Neuronal stem cell (in vitro differentiated cells): Measurements from ENCODE around the gene FGF9.

ENCODE experiments used
- DNase-seq: peaks from one replicate; pipeline ENCODE4 v3.0.0-alpha.2; 2013; ENCODE audit warnings: low spot score
- H2AFZ ChIP-seq: one replicate; pipeline ENCODE4 v1.6.1; 2013; ENCODE audit warnings: mild to moderate bottlenecking, low read length, inconsistent platforms
- H2AK5ac ChIP-seq: 2 replicates; pipeline ENCODE4 v1.6.1; 2013; ENCODE audit warnings: low read depth, mild to moderate bottlenecking, inconsistent platforms, low read length, moderate library complexity, mixed read lengths
- H2BK120ac ChIP-seq: 2 replicates; pipeline ENCODE4 v1.6.1; 2013; ENCODE audit warnings: low read depth, mild to moderate bottlenecking, inconsistent platforms, low read length, moderate library complexity, mixed read lengths
- H2BK12ac ChIP-seq: one replicate; pipeline ENCODE4 v1.6.1; 2013; ENCODE audit warnings: low read length, inconsistent platforms
- H2BK15ac ChIP-seq: 2 replicates; pipeline ENCODE4 v1.6.1; 2013; ENCODE audit warnings: mild to moderate bottlenecking, low read length, inconsistent platforms, mixed read lengths
- H2BK5ac ChIP-seq: one replicate; pipeline ENCODE4 v1.6.1; 2013; ENCODE audit warnings: inconsistent platforms, mild to moderate bottlenecking, low read length, moderate library complexity
- H3K14ac ChIP-seq: one replicate; pipeline ENCODE4 v1.6.1; 2013; ENCODE audit warnings: low read length, inconsistent platforms
- H3K18ac ChIP-seq: 2 replicates; pipeline ENCODE4 v1.6.1; 2013; ENCODE audit warnings: low read length, inconsistent platforms
- H3K23ac ChIP-seq: 2 replicates; pipeline ENCODE4 v1.6.1; 2013; ENCODE audit warnings: low read depth, mild to moderate bottlenecking, mixed read lengths, low read length, inconsistent platforms; ENCODE audit not compliant: poor library complexity
- H3K27ac ChIP-seq: replicated peaks from 3 replicates; pipeline ENCODE4 v1.5.1; 2013; ENCODE audit warnings: low read length, inconsistent platforms
- H3K27me3 ChIP-seq, 3 experiments: 2 replicates each; pipeline ENCODE4 v1.6.1; 2013; ENCODE audit warnings: low read length in 3 of 3, mild to moderate bottlenecking in 2 of 3, inconsistent platforms in 1 of 3, low read depth in 1 of 3, mixed read lengths in 1 of 3, moderate library complexity in 1 of 3; ENCODE audit not compliant: control insufficient read depth in 3 of 3, insufficient read depth in 3 of 3
- H3K36me3 ChIP-seq, 2 donors: replicated peaks in 1 of 2; 2 replicates each; pipeline ENCODE4 v1.6.1; 2013; ENCODE audit warnings: low read length in 2 of 2; ENCODE audit not compliant: control insufficient read depth in 2 of 2, insufficient read depth in 2 of 2
- H3K4ac ChIP-seq: 2 replicates; pipeline ENCODE4 v1.6.1; 2013; ENCODE audit warnings: inconsistent platforms, mild to moderate bottlenecking, low read length, moderate library complexity
- H3K4me1 ChIP-seq, 2 donors: 1 replicate in 1 of 2; 2 replicates in 1 of 2; pipeline ENCODE4 v1.6.1; 2013; ENCODE audit warnings: low read length in 2 of 2, low read depth in 1 of 2; ENCODE audit not compliant: control insufficient read depth in 2 of 2, insufficient read depth in 1 of 2
- H3K4me2 ChIP-seq: one replicate; pipeline ENCODE4 v1.6.1; 2013; ENCODE audit warnings: mild to moderate bottlenecking, low read length, inconsistent platforms; ENCODE audit not compliant: insufficient read depth, poor library complexity, severe bottlenecking
- H3K4me3 ChIP-seq, 2 donors: 2 replicates each; pipeline ENCODE4 v1.5.1; 2013; ENCODE audit warnings: low read length in 2 of 2, mild to moderate bottlenecking in 2 of 2, inconsistent platforms in 1 of 2, moderate library complexity in 1 of 2
- H3K79me1 ChIP-seq: one replicate; pipeline ENCODE4 v1.6.1; 2013; ENCODE audit warnings: low read depth, mild to moderate bottlenecking, inconsistent platforms, low read length, moderate library complexity
- H3K9ac ChIP-seq: one replicate; pipeline ENCODE4 v1.6.1; 2013; ENCODE audit warnings: mild to moderate bottlenecking, low read depth, low read length, inconsistent platforms; ENCODE audit not compliant: poor library complexity
- H3K9me3 ChIP-seq, 2 donors: replicated peaks in 1 of 2; 2 replicates each; pipeline versions ENCODE3 to v1.6.1; 2013; ENCODE audit warnings: low read length in 2 of 2, mild to moderate bottlenecking in 2 of 2, inconsistent platforms in 1 of 2, low read depth in 1 of 2, mixed read lengths in 1 of 2, moderate library complexity in 1 of 2; ENCODE audit not compliant: control insufficient read depth in 2 of 2, insufficient read depth in 1 of 2
- H4K8ac ChIP-seq: one replicate; pipeline ENCODE4 v1.6.1; 2013; ENCODE audit warnings: low read depth, mild to moderate bottlenecking, inconsistent platforms, low read length, moderate library complexity
- H4K91ac ChIP-seq: one replicate; pipeline ENCODE4 v1.6.1; 2013; ENCODE audit warnings: low read length, low read depth, mild to moderate bottlenecking, inconsistent platforms; ENCODE audit not compliant: poor library complexity
- WGBS, 2 donors: extraction: QIAGEN DNeasy Blood & Tissue Kit; methylation state at CpG; one replicate each; pipeline ENCODE4 v1.1.7; 2013; ENCODE audit warnings: missing lambda C conversion rate in 2 of 2, mixed read lengths in 1 of 2; ENCODE audit not compliant: insufficient read length in 2 of 2, insufficient replicate concordance in 1 of 2; ENCODE audit errors: extremely low coverage in 2 of 2; 5-methylcytosine and 5-hydroxymethylcytosine counted together

The FGF9 gene

DNA sequence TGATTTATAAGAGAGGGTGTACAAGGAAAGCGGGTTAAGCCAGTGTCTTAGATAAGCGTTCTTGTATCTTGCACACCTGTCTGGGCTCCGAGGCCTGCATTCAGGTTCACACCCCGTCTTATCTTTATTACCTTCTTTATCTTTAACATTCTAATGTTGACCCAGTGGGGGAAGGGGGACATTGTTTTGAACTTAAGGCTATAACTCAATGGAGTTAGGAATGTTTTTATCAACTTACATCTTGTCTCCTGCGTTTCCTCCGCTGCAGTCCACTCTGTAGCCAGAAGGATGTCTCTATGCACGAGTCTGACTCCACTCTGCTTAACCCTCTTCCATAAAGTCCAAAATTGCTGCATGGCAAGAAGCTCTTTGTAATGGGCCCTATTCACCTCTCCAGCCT is 71.2 kb downstream of the FGF9 start:
- no peak overlapping the region for H3K14ac ChIP-seq
- no peak overlapping the region for H3K4me3 ChIP-seq
- no peak overlapping the region for H3K9ac ChIP-seq
- no peak overlapping the region for H4K91ac ChIP-seq
- H3K4ac ChIP-seq = no peak overlapping the region
- H3K27me3 ChIP-seq = peaks cover 0 to 3% (median 0%) of the 10 kb centered on the region in 3 experiments
- no peak overlapping the region for H2BK12ac ChIP-seq
- no peak overlapping the region for H3K23ac ChIP-seq
- H3K4me2 ChIP-seq = no peak overlapping the region
- no peak overlapping the region for H2BK5ac ChIP-seq
- no peaks in the 10 kb centered on the region for H3K79me1 ChIP-seq
- WGBS, 2 donors = no CpG with 5 or more reads among the region's 7 CpGs
- peaks cover 0 to 3% of the 10 kb centered on the region in 2 donors for H3K4me1 ChIP-seq
- H2AFZ ChIP-seq = no peak overlapping the region
- H2BK15ac ChIP-seq = no peak overlapping the region
- DNase-seq = no peak
- no peaks in the 10 kb centered on the region for H3K9me3 ChIP-seq
- no peak overlapping the region for H2AK5ac ChIP-seq
- H3K36me3 ChIP-seq = no peaks in the 10 kb centered on the region
- no peak overlapping the region for H4K8ac ChIP-seq
- no peak overlapping the region for H3K27ac ChIP-seq
- H2BK120ac ChIP-seq = no peak overlapping the region
- H3K18ac ChIP-seq = no peak overlapping the region

- H2AFZ ChIP-seq = no peak overlapping the region
- H3K4me3 ChIP-seq = no peak overlapping the region
- H3K9ac ChIP-seq = no peak overlapping the region
- H4K91ac ChIP-seq = no peak overlapping the region
- no peak overlapping the region for H3K18ac ChIP-seq
- H2BK15ac ChIP-seq = no peak overlapping the region
- H3K4me1 ChIP-seq = no peaks in the 10 kb centered on the region
- H3K14ac ChIP-seq = no peak overlapping the region
- H3K36me3 ChIP-seq = no peaks in the 10 kb centered on the region
- no peak overlapping the region for H3K4ac ChIP-seq
- WGBS, 2 donors = no CpG with 5 or more reads among the region's 3 CpGs
- no peak overlapping the region for H3K4me2 ChIP-seq
- no peak for DNase-seq
- H2BK120ac ChIP-seq = no peak overlapping the region
- no peak overlapping the region for H3K23ac ChIP-seq
- H3K79me1 ChIP-seq = no peaks in the 10 kb centered on the region
- no peak overlapping the region for H2BK12ac ChIP-seq
- H3K9me3 ChIP-seq = no peaks in the 10 kb centered on the region
- H3K27ac ChIP-seq = no peak overlapping the region
- peaks cover 0 to 7% (median 2%) of the 10 kb centered on the region in 3 experiments for H3K27me3 ChIP-seq
- H4K8ac ChIP-seq = no peak overlapping the region
- H2BK5ac ChIP-seq = no peak overlapping the region
- H2AK5ac ChIP-seq = no peak overlapping the region
Measured at GRCh38 chr13:21744149-21744548, 73.3 kb downstream of the FGF9 start.

DNA sequence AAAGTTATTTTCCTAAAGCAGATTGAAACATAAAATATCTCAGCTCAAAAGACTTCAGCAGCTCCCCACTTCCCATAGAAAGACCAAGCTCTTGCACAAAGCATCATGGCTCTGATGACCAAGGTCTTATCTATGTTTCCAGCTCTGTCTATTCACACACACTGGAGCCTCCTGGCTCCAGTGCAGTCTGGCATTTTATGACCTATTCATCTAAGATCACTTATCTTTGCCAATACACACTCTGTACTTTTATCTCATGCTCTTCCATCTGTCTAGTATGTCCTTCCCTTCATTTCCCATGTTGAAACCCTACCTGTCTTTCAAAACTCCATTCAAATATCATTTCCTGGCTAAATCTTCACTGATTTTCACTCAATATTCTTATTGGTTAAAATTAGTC is 74.4 kb downstream of the FGF9 start:
- Histone ChIP-seq H4K8ac (no peak overlapping the region), H3K27ac (no peak overlapping the region), H3K14ac (no peak overlapping the region), H2BK120ac (no peak overlapping the region), H3K18ac (no peak overlapping the region), H2AFZ (no peak overlapping the region), H3K23ac (no peak overlapping the region), H3K4me2 (no peak overlapping the region), H3K27me3 (peaks cover 0 to 7% (median 2%) of the 10 kb centered on the region in 3 experiments), H4K91ac (no peak overlapping the region), H3K36me3 (no peaks in the 10 kb centered on the region), H2BK15ac (no peak overlapping the region), H2BK12ac (no peak overlapping the region), H3K9me3 (no peaks in the 10 kb centered on the region), H2BK5ac (no peak overlapping the region), H3K4me1 (no peaks in the 10 kb centered on the region), H3K4ac (no peak overlapping the region), H3K9ac (no peak overlapping the region), H2AK5ac (no peak overlapping the region), H3K4me3 (no peak overlapping the region), H3K79me1 (no peaks in the 10 kb centered on the region)
- no peak for DNase-seq

- Histone ChIP-seq H2BK15ac (no peak overlapping the region), H3K9me3 (no peaks in the 10 kb centered on the region), H2BK12ac (no peak overlapping the region), H3K23ac (no peak overlapping the region), H3K4me1 (no peaks in the 10 kb centered on the region), H3K4me3 (peak overlapping the region in 1 of 2 donors; percentile 38), H3K14ac (no peak overlapping the region), H2AFZ (no peak overlapping the region), H3K79me1 (no peaks in the 10 kb centered on the region), H3K18ac (no peak overlapping the region), H2BK120ac (no peak overlapping the region), H3K4me2 (no peak overlapping the region), H4K8ac (no peak overlapping the region), H3K36me3 (no peaks in the 10 kb centered on the region), H2AK5ac (no peak overlapping the region), H2BK5ac (no peak overlapping the region), H3K27me3 (peaks cover 0 to 7% (median 2%) of the 10 kb centered on the region in 3 experiments), H3K4ac (no peak overlapping the region), H4K91ac (no peak overlapping the region), H3K27ac (no peak overlapping the region), H3K9ac (no peak overlapping the region)
- DNase-seq = no peak
- no CpG with 5 or more reads among the region's 4 CpGs for WGBS, 2 donors
Measured at GRCh38 chr13:21747456-21747855, 76.6 kb downstream of the FGF9 start.
